Measurements from ENCODE around the gene CTU2. TPM values are rescaled to one million over a fixed set of nuclear protein-coding genes. Genes with fewer than 3 reads are reported as not detected.

The CTU2 gene
- total and polyA plus RNA-seq, 2 of the 8 experiments (the other 6 are each of a cell fraction or from before 2014, with no cell fraction given): 32.7 to 42.9 TPM

DNA sequence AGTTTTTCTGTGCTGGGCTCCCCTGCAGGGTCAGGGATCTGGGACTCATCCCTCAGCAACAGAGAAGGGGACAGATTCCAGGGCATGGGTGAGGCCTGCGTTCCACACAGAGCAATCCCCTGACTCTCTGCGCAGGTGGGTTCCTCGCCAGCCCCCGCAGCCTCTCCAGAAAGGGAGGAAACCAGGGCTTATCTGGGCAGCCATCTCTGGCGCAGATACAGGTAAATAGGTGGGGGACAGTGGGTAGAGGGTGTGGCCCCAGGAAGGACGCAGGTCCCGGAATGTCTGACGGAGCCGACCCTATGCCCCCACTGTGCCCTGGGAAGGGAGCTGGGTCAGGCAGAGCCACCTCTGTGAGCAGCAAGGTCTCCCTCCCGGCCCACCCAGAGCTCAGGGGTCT lies 55.5 kb downstream of the CTU2 start:
- Histone ChIP-seq H3K4me1 (replicated peaks in 1 of 4; ENCODE audit: control insufficient read depth in 3 of 4, insufficient read depth in 4 of 4, low read length in 3 of 4) (peaks cover 4 to 33% (median 28%) of the 10 kb centered on the region in 4 experiments), H3K9me3 (ENCODE audit: insufficient read depth in 2 of 2, low read depth in 1 of 2, low read length in 1 of 2) (no peaks in the 10 kb centered on the region), H3K27ac (ENCODE audit: low read depth, low read length) (no peak overlapping the region), H3K4ac (replicated peaks; ENCODE audit: insufficient read length, low read depth, low read length) (no peak overlapping the region), H2BK120ac (replicated peaks; ENCODE audit: low read depth, low read length) (no peak overlapping the region), H3K4me3 (ENCODE audit: extremely low read depth in 1 of 4, insufficient read depth in 2 of 4, low read depth in 3 of 4, low read length in 4 of 4) (no peak overlapping the region), H4K8ac (ENCODE audit: extremely low read depth, insufficient read depth, low read length) (no peak overlapping the region), H3K27me3 (replicated peaks in 1 of 4; ENCODE audit: control insufficient read depth in 3 of 4, extremely low read depth in 1 of 4, insufficient read depth in 3 of 4, low read length in 3 of 4) (no peaks in the 10 kb centered on the region), H3K79me2 (ENCODE audit: control insufficient read depth in 1 of 2, insufficient read depth in 2 of 2, low read length in 2 of 2) (peaks cover 0 to under 1% of the 10 kb centered on the region in 2 experiments; a peak in 1 of 4 replicates), H3K23me2 (ENCODE audit: low read depth, low read length) (no peaks in the 10 kb centered on the region), H3K4me2 (ENCODE audit: insufficient read depth in 1 of 2, low read depth in 2 of 2, low read length in 2 of 2) (no peak overlapping the region), H2BK15ac (ENCODE audit: low read length) (no peak overlapping the region), H2BK5ac (ENCODE audit: low read depth, low read length) (0 out of 2 replicates have a peak overlapping the region, but pooled peaks have one; percentile 82), H3K23ac (ENCODE audit: insufficient read length) (no peak overlapping the region), H3K36me3 (ENCODE audit: control insufficient read depth in 2 of 4, insufficient read depth in 4 of 4, low read length in 3 of 4) (no peaks in the 10 kb centered on the region), H2AK5ac (ENCODE audit: low read depth, low read length) (0 out of 2 replicates have a peak overlapping the region, but pooled peaks have one; percentile 92), H3K14ac (ENCODE audit: insufficient read length) (no peak overlapping the region), H3K9ac (replicated peaks in 1 of 4; ENCODE audit: extremely low read depth in 1 of 4, low read depth in 3 of 4, low read length in 3 of 4) (no peak overlapping the region), H2BK12ac (ENCODE audit: low read depth, low read length) (0 out of 2 replicates have a peak overlapping the region, but pooled peaks have one; percentile 17), H2AFZ (ENCODE audit: low read length) (no peak overlapping the region), H3K79me1 (ENCODE audit: low read depth, low read length) (peaks cover 5% of the 10 kb centered on the region), H2BK20ac (ENCODE audit: low read length) (no peak overlapping the region), H3K56ac (replicated peaks; ENCODE audit: insufficient read length, low read depth, low read length) (no peak overlapping the region), H4K91ac (replicated peaks; ENCODE audit: insufficient read length, low read length) (no peak overlapping the region), H4K5ac (ENCODE audit: insufficient read length, low read depth, low read length) (no peak overlapping the region), H3K18ac (ENCODE audit: extremely low read depth, low read length) (no peak overlapping the region; the same call in 1 of the 2 replicates), H4K20me1 (replicated peaks in 1 of 2; ENCODE audit: control insufficient read depth in 1 of 2, insufficient read depth in 2 of 2, low read length in 2 of 2) (peaks cover 0 to 11% of the 10 kb centered on the region in 2 experiments)
- FAIRE-seq: no peak
- 82% methylated on average over 6 of the region's 10 CpGs; no CpG with 5 or more reads in 1 of the 2 experiments for WGBS, 2 experiments (ENCODE audit: extremely low coverage in 1 of 2, insufficient coverage in 1 of 2, insufficient read length in 1 of 2, insufficient replicate concordance in 2 of 2, low coverage in 1 of 2, low lambda C conversion rate in 2 of 2, missing lambda C conversion rate in 1 of 2)
- POLR2A ChIA-PET (ENCODE audit: partially characterized antibody): interaction anchor here (1.0 to 4.1 kb wide), 4 partner anchors 11 to 26 kb away, joined by 3 to 22 read pairs (median 10); no protein-coding TSS in a partner anchor
- CTCF ChIA-PET (ENCODE audit: partially characterized antibody): interaction anchor here (1.2 to 25.0 kb wide), 8 partner anchors 9 to 97 kb away, joined by 3 to 251 read pairs (median 30); no protein-coding TSS in a partner anchor
- no peak for DNase-seq (ENCODE audit: low read depth in 1 of 2, low spot score in 2 of 2)
- TF ChIP-seq KDM5A (IDR thresholded peaks at IDR 0.05; ENCODE audit: low read length) (no peak), TCF12 (IDR thresholded peaks at IDR 0.05; ENCODE audit: low read depth, low read length) (no peak), SRF (IDR thresholded peaks at IDR 0.05; ENCODE audit: low read depth, low read length) (no peak), SIN3A (conservative IDR thresholded peaks at IDR 0.05 in 1 of 2, IDR thresholded peaks at IDR 0.05 in 1 of 2; ENCODE audit: low read depth in 1 of 2, low read length in 2 of 2) (no peak), CTBP2 (IDR thresholded peaks at IDR 0.05; ENCODE audit: borderline replicate concordance, insufficient read depth, insufficient read length, low read length) (no peak), TEAD4 (IDR thresholded peaks at IDR 0.05; ENCODE audit: low read depth, low read length) (no peak), ASH2L (IDR thresholded peaks at IDR 0.05; ENCODE audit: low read length) (no peak)

All from H1 (cell line).